WI38 (cell line): Measurements from ENCODE around the gene P2RY13.

Experiments
- H3K4me3 ChIP-seq: 2 replicates; pipeline ENCODE4 v1.5.1; 2011; ENCODE audit warnings: low read depth, mild to moderate bottlenecking, control low read depth, low read length
- TF ChIP-seq, protein P1 (sequence below): IDR thresholded peaks from 2 replicates; pipeline ENCODE4 v1.5.1; 2012; ENCODE audit warnings: low read depth, mild to moderate bottlenecking, control low read depth, low read length

Gene P2RY13

DNA sequence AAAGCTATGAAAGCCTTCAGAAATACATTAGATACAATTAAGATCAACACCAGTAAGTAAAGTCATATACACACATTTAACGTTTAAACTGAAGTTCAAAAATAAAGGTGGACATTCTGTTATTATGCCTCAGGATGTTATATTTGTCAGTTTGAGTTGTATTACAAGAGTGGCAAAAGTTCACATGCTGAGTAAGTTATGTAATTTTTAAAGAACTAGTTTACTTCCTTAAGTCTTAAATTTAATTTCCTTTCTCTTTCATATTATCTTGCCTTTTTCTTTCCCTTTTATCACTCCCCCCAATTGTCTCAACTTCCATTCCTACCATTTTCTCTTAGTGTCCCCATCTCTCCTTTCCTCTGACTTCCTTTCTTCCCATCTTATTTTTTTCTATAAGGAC is 7.8 kb downstream of the P2RY13 start:
- TF ChIP-seq, protein P1, sequence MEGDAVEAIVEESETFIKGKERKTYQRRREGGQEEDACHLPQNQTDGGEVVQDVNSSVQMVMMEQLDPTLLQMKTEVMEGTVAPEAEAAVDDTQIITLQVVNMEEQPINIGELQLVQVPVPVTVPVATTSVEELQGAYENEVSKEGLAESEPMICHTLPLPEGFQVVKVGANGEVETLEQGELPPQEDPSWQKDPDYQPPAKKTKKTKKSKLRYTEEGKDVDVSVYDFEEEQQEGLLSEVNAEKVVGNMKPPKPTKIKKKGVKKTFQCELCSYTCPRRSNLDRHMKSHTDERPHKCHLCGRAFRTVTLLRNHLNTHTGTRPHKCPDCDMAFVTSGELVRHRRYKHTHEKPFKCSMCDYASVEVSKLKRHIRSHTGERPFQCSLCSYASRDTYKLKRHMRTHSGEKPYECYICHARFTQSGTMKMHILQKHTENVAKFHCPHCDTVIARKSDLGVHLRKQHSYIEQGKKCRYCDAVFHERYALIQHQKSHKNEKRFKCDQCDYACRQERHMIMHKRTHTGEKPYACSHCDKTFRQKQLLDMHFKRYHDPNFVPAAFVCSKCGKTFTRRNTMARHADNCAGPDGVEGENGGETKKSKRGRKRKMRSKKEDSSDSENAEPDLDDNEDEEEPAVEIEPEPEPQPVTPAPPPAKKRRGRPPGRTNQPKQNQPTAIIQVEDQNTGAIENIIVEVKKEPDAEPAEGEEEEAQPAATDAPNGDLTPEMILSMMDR, result no peak
- H3K4me3 ChIP-seq, result no peak overlapping the region

DNA sequence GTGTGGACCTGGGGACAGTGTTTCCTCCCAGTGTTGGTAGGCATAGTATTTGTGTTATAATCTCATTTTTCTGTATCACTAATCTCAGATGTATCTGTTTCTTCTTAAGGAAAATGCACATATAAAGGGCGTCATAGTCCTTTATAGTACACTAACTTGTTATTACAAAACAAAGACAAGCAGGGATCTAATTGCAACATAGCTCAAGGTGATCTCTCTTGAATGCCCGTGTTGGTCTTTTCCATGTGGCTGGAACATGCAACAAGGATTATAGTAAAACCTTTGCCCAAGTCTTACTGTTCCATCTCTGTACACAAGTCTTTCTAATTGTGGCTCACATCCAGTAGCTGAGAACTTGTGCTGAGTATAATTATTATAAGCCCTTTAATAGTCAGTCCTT is 9.2 kb downstream of the P2RY13 start:
- H3K4me3 ChIP-seq, result no peak overlapping the region
- TF ChIP-seq, protein P1, result no peak

DNA sequence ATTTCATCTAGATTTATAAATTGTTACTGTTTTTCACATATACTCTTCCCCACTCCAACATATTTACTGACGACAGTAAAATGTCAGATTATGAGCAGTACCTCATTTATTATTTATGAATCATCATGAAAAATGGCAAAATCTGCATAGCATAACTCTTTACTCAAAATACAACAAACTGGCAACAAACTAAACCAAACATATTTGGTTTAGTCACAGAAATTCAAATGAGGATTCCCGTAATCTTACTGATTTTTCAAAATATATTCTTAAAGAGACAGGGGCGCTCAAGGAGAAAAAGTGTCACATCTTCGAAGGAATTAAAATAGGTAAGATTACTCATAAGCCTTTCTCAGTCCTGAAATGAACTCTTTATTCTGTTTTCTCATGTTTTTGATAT is 9.7 kb downstream of the P2RY13 start:
- H3K4me3 ChIP-seq, result no peak overlapping the region
- TF ChIP-seq, protein P1, result no peak

DNA sequence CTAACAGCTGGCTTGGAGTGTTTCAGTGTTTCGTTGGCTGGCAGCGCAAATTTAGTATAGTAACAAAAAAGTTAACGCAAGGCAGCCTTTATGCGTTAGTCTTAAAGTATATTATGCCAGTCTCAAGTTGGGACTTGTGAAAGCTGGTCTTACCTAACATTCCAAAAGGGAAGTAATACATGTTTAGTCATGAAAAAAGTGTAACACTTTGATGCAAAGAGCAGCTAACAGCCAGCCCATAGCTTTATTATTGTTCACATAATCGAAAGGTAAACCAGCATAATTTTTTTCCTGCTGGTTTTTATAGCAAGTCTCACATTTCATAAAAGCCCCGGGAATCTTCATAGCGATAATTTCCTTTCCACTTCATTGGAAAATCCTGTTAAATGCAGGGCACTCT is 10.4 kb downstream of the P2RY13 start:
- no peak overlapping the region for H3K4me3 ChIP-seq
- TF ChIP-seq, protein P1, result no peak

DNA sequence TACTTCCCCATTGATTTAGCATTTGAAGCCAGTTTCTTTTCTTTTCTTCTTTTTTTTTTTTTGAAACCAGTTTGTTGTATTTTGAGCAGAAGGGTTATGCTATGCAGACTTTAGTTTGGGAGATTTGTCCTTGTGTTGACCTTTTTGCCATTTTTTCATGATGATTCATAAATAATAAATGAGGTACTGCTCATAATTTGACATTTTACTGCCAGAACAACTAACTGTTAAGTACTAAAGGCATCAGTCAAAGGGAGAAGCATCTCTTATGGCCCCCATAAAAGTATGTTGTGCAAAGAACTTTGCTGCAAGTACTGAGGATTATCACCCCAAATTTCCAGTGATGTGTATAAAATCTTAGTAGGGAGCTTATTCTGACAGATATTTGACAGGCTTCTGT is 11.0 kb downstream of the P2RY13 start:
- TF ChIP-seq, protein P1, result no peak
- no peak overlapping the region for H3K4me3 ChIP-seq

DNA sequence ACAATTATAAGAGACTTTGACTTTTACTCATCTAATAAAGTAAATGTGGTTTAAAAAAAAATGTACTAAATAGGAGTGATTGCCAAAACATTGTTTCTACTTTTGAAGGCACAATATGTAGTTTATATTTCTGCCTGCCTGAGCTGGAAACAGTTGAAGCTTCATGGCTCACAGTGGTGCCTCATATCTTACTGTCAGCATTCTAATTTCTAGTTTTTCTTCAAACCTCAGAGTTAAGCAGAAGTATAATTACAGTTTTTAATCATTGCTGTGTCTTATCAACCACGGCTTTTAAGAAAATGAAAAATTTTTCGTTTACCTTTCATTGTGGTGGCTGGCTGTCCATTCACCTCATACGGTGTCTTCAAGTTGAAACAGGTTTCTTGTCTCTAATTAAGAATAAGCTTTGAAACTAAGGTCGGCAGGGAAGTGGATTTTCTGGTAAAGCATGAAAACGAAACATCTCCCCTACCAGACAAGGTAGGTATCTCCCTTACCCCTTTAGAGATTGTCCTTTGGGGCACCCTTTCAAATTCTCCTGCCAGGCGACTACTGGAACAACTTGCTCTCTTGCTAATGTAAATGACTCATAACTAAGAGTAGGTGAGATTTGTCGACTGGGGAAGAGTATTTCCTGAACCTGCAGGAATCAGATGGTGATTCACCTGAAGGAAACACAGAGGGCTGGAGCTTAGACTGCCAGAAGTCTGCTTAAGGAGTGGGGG is 12.9 kb downstream of the P2RY13 start, which contains the start of gene GPR87:
Gene GPR87, minus strand, starts transcription at position 554 of the 725 bp plus-strand sequence. CDS start 16,720 bp downstream, outside the sequence.
- no peak within 1 kb of the TSS for H3K4me3 ChIP-seq
- TF ChIP-seq, protein P1, result no peak

DNA sequence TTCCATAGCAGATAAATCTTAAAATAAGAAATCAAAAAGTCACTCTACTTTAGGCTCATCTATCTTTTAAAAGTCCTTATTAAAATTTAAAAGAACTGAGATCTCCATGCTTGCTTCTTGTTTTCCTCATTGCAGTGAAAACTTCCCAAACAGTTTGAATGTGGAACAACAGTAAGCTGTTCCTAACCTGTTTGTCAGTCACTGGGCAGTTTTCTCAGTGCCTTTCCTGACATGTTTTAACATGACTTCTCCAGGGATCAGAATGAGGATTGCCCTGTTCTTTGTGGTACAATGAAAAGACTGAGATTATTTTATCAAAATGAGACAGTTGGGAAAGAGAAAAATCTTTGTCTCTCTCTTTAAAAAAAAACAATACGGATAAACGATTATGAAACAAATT is 13.5 kb downstream of the P2RY13 start:
- H3K4me3 ChIP-seq, result no peak overlapping the region
- TF ChIP-seq, protein P1, result no peak
